Measurements from ENCODE around the gene MC1R.

The MC1R gene

GRCh38 chr16:89890886-89891657 lies 27.6 kb upstream of the MC1R start:
- Histone ChIP-seq H3K4me3 (ENCODE audit: control insufficient read depth in 1 of 7, extremely low read depth in 1 of 7, insufficient read depth in 4 of 7, low read depth in 2 of 7, low read length in 6 of 7) (no peak overlapping the region), H3K27me3 (replicated peaks in 2 of 5; ENCODE audit: control insufficient read depth in 4 of 5, insufficient read depth in 5 of 5, low read length in 4 of 5) (no peaks in the 10 kb centered on the region), H3K27ac (ENCODE audit: insufficient read depth in 1 of 2, low read depth in 1 of 2, low read length in 2 of 2, poor library complexity in 1 of 2, severe bottlenecking in 2 of 2) (no peak overlapping the region), H3K36me3 (ENCODE audit: control insufficient read depth in 4 of 4, insufficient read depth in 4 of 4, low read length in 3 of 4) (peaks cover 10 to 88% (median 60%) of the 10 kb centered on the region in 4 experiments), H3K4me1 (ENCODE audit: control extremely low read depth in 1 of 4, control insufficient read depth in 4 of 4, insufficient read depth in 4 of 4, low read length in 3 of 4) (no peaks in the 10 kb centered on the region), H3K9me3 (ENCODE audit: control extremely low read depth in 1 of 5, control insufficient read depth in 4 of 5, insufficient read depth in 2 of 5, low read depth in 1 of 5, low read length in 4 of 5) (no peaks in the 10 kb centered on the region)
- no peak for DNase-seq
- ChIA-PET CTCF (no interaction called here), POLR2A (no interaction called here)
- 97% methylated on average over 11 of the region's 16 CpGs for WGBS (ENCODE audit: insufficient coverage)

GRCh38 chr16:89892055-89892630 lies 26.5 kb upstream of the MC1R start:
- ChIA-PET POLR2A (no interaction called here), CTCF (interaction anchor here (0.6 kb wide), 1 partner anchor 79 kb away, joined by 4 read pairs; no protein-coding TSS in a partner anchor)
- Histone ChIP-seq H3K36me3 (ENCODE audit: control insufficient read depth in 4 of 4, insufficient read depth in 4 of 4, low read length in 3 of 4) (peaks cover 12 to 90% (median 59%) of the 10 kb centered on the region in 4 experiments), H3K9me3 (ENCODE audit: control extremely low read depth in 1 of 5, control insufficient read depth in 4 of 5, insufficient read depth in 2 of 5, low read depth in 1 of 5, low read length in 4 of 5) (no peaks in the 10 kb centered on the region), H3K27ac (ENCODE audit: insufficient read depth in 1 of 2, low read depth in 1 of 2, low read length in 2 of 2, poor library complexity in 1 of 2, severe bottlenecking in 2 of 2) (no peak overlapping the region), H3K4me3 (ENCODE audit: control insufficient read depth in 1 of 7, extremely low read depth in 1 of 7, insufficient read depth in 4 of 7, low read depth in 2 of 7, low read length in 6 of 7) (no peak overlapping the region), H3K4me1 (ENCODE audit: control extremely low read depth in 1 of 4, control insufficient read depth in 4 of 4, insufficient read depth in 4 of 4, low read length in 3 of 4) (no peaks in the 10 kb centered on the region), H3K27me3 (replicated peaks in 2 of 5; ENCODE audit: control insufficient read depth in 4 of 5, insufficient read depth in 5 of 5, low read length in 4 of 5) (no peaks in the 10 kb centered on the region)
- 97% methylated on average over 15 of the region's 18 CpGs for WGBS (ENCODE audit: insufficient coverage)
- no peak for DNase-seq

GRCh38 chr16:89892635-89893034 lies 26.0 kb upstream of the MC1R start:
- H3K4me1 ChIP-seq (ENCODE audit: control extremely low read depth in 1 of 4, control insufficient read depth in 4 of 4, insufficient read depth in 4 of 4, low read length in 3 of 4), result no peaks in the 10 kb centered on the region
- no peak overlapping the region for H3K4me3 ChIP-seq (ENCODE audit: control insufficient read depth in 1 of 7, extremely low read depth in 1 of 7, insufficient read depth in 4 of 7, low read depth in 2 of 7, low read length in 6 of 7)
- ChIA-PET POLR2A (no interaction called here), CTCF (interaction anchor here (0.6 to 1.0 kb wide), 2 partner anchors 10 to 80 kb away, joined by 3 to 4 read pairs; no protein-coding TSS in a partner anchor)
- H3K27me3 ChIP-seq (replicated peaks in 2 of 5; ENCODE audit: control insufficient read depth in 4 of 5, insufficient read depth in 5 of 5, low read length in 4 of 5), result no peaks in the 10 kb centered on the region
- H3K27ac ChIP-seq (ENCODE audit: insufficient read depth in 1 of 2, low read depth in 1 of 2, low read length in 2 of 2, poor library complexity in 1 of 2, severe bottlenecking in 2 of 2), result no peak overlapping the region
- H3K36me3 ChIP-seq (ENCODE audit: control insufficient read depth in 4 of 4, insufficient read depth in 4 of 4, low read length in 3 of 4), result peaks cover 14 to 90% (median 57%) of the 10 kb centered on the region in 4 experiments
- WGBS (ENCODE audit: insufficient coverage), result over 99% methylated on average over 8 of the region's 9 CpGs
- H3K9me3 ChIP-seq (ENCODE audit: control extremely low read depth in 1 of 5, control insufficient read depth in 4 of 5, insufficient read depth in 2 of 5, low read depth in 1 of 5, low read length in 4 of 5), result no peaks in the 10 kb centered on the region
- no peak for DNase-seq

GRCh38 chr16:89893642-89894548 lies 24.8 kb upstream of the MC1R start:
- H3K9me3 ChIP-seq (ENCODE audit: control extremely low read depth in 1 of 5, control insufficient read depth in 4 of 5, insufficient read depth in 2 of 5, low read depth in 1 of 5, low read length in 4 of 5), result no peaks in the 10 kb centered on the region
- no peak overlapping the region for H3K27ac ChIP-seq (ENCODE audit: insufficient read depth in 1 of 2, low read depth in 1 of 2, low read length in 2 of 2, poor library complexity in 1 of 2, severe bottlenecking in 2 of 2)
- WGBS (ENCODE audit: insufficient coverage), result 98% methylated on average over 31 of the region's 45 CpGs
- DNase-seq, result no peak
- peaks cover 20 to 89% (median 61%) of the 10 kb centered on the region in 4 experiments for H3K36me3 ChIP-seq (ENCODE audit: control insufficient read depth in 4 of 4, insufficient read depth in 4 of 4, low read length in 3 of 4)
- ChIA-PET CTCF (interaction anchor here (1.0 to 1.8 kb wide), 2 partner anchors 12 kb away, joined by 3 to 5 read pairs; no protein-coding TSS in a partner anchor), POLR2A (interaction anchor here (1.4 kb wide), 1 partner anchor 20 kb away, joined by 5 read pairs; the partner anchor contains the start of gene TCF25)
- no peaks in the 10 kb centered on the region for H3K27me3 ChIP-seq (replicated peaks in 2 of 5; ENCODE audit: control insufficient read depth in 4 of 5, insufficient read depth in 5 of 5, low read length in 4 of 5)
- H3K4me3 ChIP-seq (ENCODE audit: control insufficient read depth in 1 of 7, extremely low read depth in 1 of 7, insufficient read depth in 4 of 7, low read depth in 2 of 7, low read length in 6 of 7), result no peak overlapping the region
- H3K4me1 ChIP-seq (ENCODE audit: control extremely low read depth in 1 of 4, control insufficient read depth in 4 of 4, insufficient read depth in 4 of 4, low read length in 3 of 4), result no peaks in the 10 kb centered on the region

- DNase-seq, result no peak
- Histone ChIP-seq H3K9me3 (ENCODE audit: control extremely low read depth in 1 of 5, control insufficient read depth in 4 of 5, insufficient read depth in 2 of 5, low read depth in 1 of 5, low read length in 4 of 5) (no peaks in the 10 kb centered on the region), H3K36me3 (ENCODE audit: control insufficient read depth in 4 of 4, insufficient read depth in 4 of 4, low read length in 3 of 4) (peaks cover 26 to 90% (median 73%) of the 10 kb centered on the region in 4 experiments), H3K27me3 (replicated peaks in 2 of 5; ENCODE audit: control insufficient read depth in 4 of 5, insufficient read depth in 5 of 5, low read length in 4 of 5) (no peaks in the 10 kb centered on the region), H3K4me1 (ENCODE audit: control extremely low read depth in 1 of 4, control insufficient read depth in 4 of 4, insufficient read depth in 4 of 4, low read length in 3 of 4) (no peaks in the 10 kb centered on the region), H3K4me3 (ENCODE audit: control insufficient read depth in 1 of 7, extremely low read depth in 1 of 7, insufficient read depth in 4 of 7, low read depth in 2 of 7, low read length in 6 of 7) (no peak overlapping the region), H3K27ac (ENCODE audit: insufficient read depth in 1 of 2, low read depth in 1 of 2, low read length in 2 of 2, poor library complexity in 1 of 2, severe bottlenecking in 2 of 2) (no peak overlapping the region)
- POLR2A ChIA-PET, result no interaction called here
- CTCF ChIA-PET, result interaction anchor here (0.7 to 1.8 kb wide), 3 partner anchors 12 to 15 kb away, joined by 3 to 5 read pairs (median 5); no protein-coding TSS in a partner anchor
- WGBS (ENCODE audit: insufficient coverage), result 99% methylated on average over 24 of the region's 26 CpGs
Observed at GRCh38 chr16:89895482-89896250, 23.0 kb upstream of the MC1R start.

- no peaks in the 10 kb centered on the region for H3K4me1 ChIP-seq (ENCODE audit: control extremely low read depth in 1 of 4, control insufficient read depth in 4 of 4, insufficient read depth in 4 of 4, low read length in 3 of 4)
- CTCF ChIA-PET, result interaction anchor here (1.7 kb wide), 1 partner anchor 13 kb away, joined by 5 read pairs; no protein-coding TSS in a partner anchor
- no peaks in the 10 kb centered on the region for H3K9me3 ChIP-seq (ENCODE audit: control extremely low read depth in 1 of 5, control insufficient read depth in 4 of 5, insufficient read depth in 2 of 5, low read depth in 1 of 5, low read length in 4 of 5)
- WGBS (ENCODE audit: insufficient coverage), result 100% methylated on average over 7 of the region's 11 CpGs
- no peaks in the 10 kb centered on the region for H3K27me3 ChIP-seq (replicated peaks in 2 of 5; ENCODE audit: control insufficient read depth in 4 of 5, insufficient read depth in 5 of 5, low read length in 4 of 5)
- no peak overlapping the region for H3K27ac ChIP-seq (ENCODE audit: insufficient read depth in 1 of 2, low read depth in 1 of 2, low read length in 2 of 2, poor library complexity in 1 of 2, severe bottlenecking in 2 of 2)
- POLR2A ChIA-PET, result no interaction called here
- peaks cover 27 to 81% (median 61%) of the 10 kb centered on the region in 4 experiments for H3K36me3 ChIP-seq (ENCODE audit: control insufficient read depth in 4 of 4, insufficient read depth in 4 of 4, low read length in 3 of 4)
- DNase-seq, result no peak
- H3K4me3 ChIP-seq (ENCODE audit: control insufficient read depth in 1 of 7, extremely low read depth in 1 of 7, insufficient read depth in 4 of 7, low read depth in 2 of 7, low read length in 6 of 7), result no peak overlapping the region
Observed at GRCh38 chr16:89897204-89897603, 21.5 kb upstream of the MC1R start.

Data from common myeloid progenitor, CD34-positive (primary cell).